HL-60/S4 (cell line): ENCODE results near the gene MTARC2.
"Not testable (repeated sequence)": the region's sequence is repeated elsewhere in the genome, so short reads cannot be mapped to it uniquely, and the experiment has no call there.

Experiments used
- in situ Hi-C: fragments of 300-500 bp; cut with MboI; formaldehyde crosslinking; loops from 2 replicates; pipeline ENCODE4 v1.14.3; 2022; ENCODE audit warnings: low sequenced_read_pairs

MTARC2 gene

GRCh38 chr1:220748089-220748934 is at the start of gene MTARC2:
Gene MTARC2, plus strand, starts transcription at chr1:220748322. Its CDS starts 210 bp downstream, at chr1:220748532.
- in situ Hi-C loops = loop anchor here (25.0 kb wide), 1 partner anchor 436 kb away; no protein-coding TSS in a partner anchor

GRCh38 chr1:220698607-220699016 is 49.5 kb upstream of the MTARC2 start:
- in situ Hi-C loops = no loop called here

GRCh38 chr1:220699044-220699443 is 49.1 kb upstream of the MTARC2 start:
- in situ Hi-C loops = no loop called here

- in situ Hi-C loops = no loop called here
Measured at GRCh38 chr1:220700556-220701179, 47.5 kb upstream of the MTARC2 start.

- in situ Hi-C loops = no loop called here
Measured at GRCh38 chr1:220701974-220702373, 46.1 kb upstream of the MTARC2 start.

- in situ Hi-C loops = no loop called here
Measured at GRCh38 chr1:220702733-220703270, 45.3 kb upstream of the MTARC2 start.

- in situ Hi-C loops = no loop called here
Measured at GRCh38 chr1:220703305-220703704, 44.8 kb upstream of the MTARC2 start.

GRCh38 chr1:220705782-220706181 is 42.3 kb upstream of the MTARC2 start:
- in situ Hi-C loops = no loop called here

- in situ Hi-C loops = no loop called here
Measured at GRCh38 chr1:220706480-220706879, 41.6 kb upstream of the MTARC2 start.

- in situ Hi-C loops = no loop called here
Measured at GRCh38 chr1:220707160-220707559, 41.0 kb upstream of the MTARC2 start.

GRCh38 chr1:220708244-220708643 is 39.9 kb upstream of the MTARC2 start:
- in situ Hi-C loops = no loop called here

GRCh38 chr1:220708936-220709801 is 39.0 kb upstream of the MTARC2 start:
- in situ Hi-C loops = no loop called here

- in situ Hi-C loops = no loop called here
Measured at GRCh38 chr1:220710333-220710732, 37.8 kb upstream of the MTARC2 start.

GRCh38 chr1:220711056-220711809 is 36.9 kb upstream of the MTARC2 start:
- in situ Hi-C loops = no loop called here

- in situ Hi-C loops = not testable (repeated sequence)
Measured at GRCh38 chr1:220715986-220716385, 32.1 kb upstream of the MTARC2 start.

GRCh38 chr1:220717800-220718640 is 30.1 kb upstream of the MTARC2 start:
- in situ Hi-C loops = no loop called here

GRCh38 chr1:220721266-220721665 is 26.9 kb upstream of the MTARC2 start:
- in situ Hi-C loops = not testable (repeated sequence)

- in situ Hi-C loops = loop anchor here (25.0 kb wide), 1 partner anchor 414 kb away; no protein-coding TSS in a partner anchor
Measured at GRCh38 chr1:220726634-220727033, 21.5 kb upstream of the MTARC2 start.

GRCh38 chr1:220727519-220727918 is 20.6 kb upstream of the MTARC2 start:
- in situ Hi-C loops = loop anchor here (25.0 kb wide), 1 partner anchor 415 kb away; no protein-coding TSS in a partner anchor
